C4-2B (cell line): ENCODE measurements around the gene ANKH.

Experiments used
- CTCF ChIP-seq: fragments of 450-650 bp; conservative IDR thresholded peaks from 2 replicates; pipeline ENCODE4 v1.5.1; 2017; ENCODE audit warnings: mild to moderate bottlenecking
- ZFX ChIP-seq: fragments of 450-650 bp; IDR thresholded peaks from 2 replicates; pipeline ENCODE4 v1.6.1; 2017

- TF ChIP-seq CTCF (no peak), ZFX (no peak)
Measured at GRCh38 chr5:14752497-14753071, 119.0 kb downstream of the ANKH start.
